Osteoblast (primary cell): Measurements from ENCODE around the gene STX11. TPM values are rescaled to one million over a fixed set of nuclear protein-coding genes. Genes with fewer than 3 reads are reported as not detected.

Source experiments
- DNase-seq: peaks from one replicate; pipeline ENCODE4 v3.0.0; 2011; ENCODE audit warnings: low spot score, mixed read lengths; ENCODE audit not compliant: insufficient read length; ENCODE audit errors: missing footprints
- H2AFZ ChIP-seq: 2 replicates; pipeline ENCODE4 v1.6.0; 2011; ENCODE audit warnings: mild to moderate bottlenecking, low read length
- H3K27ac ChIP-seq: 2 replicates; pipeline ENCODE4 v1.5.1; 2011; ENCODE audit warnings: mild to moderate bottlenecking, low read depth, low read length, moderate library complexity
- H3K27me3 ChIP-seq: 2 replicates; pipeline ENCODE4 v1.6.0; 2012; ENCODE audit warnings: mild to moderate bottlenecking, control low read depth, inconsistent platforms, low read length, moderate library complexity; ENCODE audit not compliant: insufficient read depth
- H3K36me3 ChIP-seq: 2 replicates; pipeline ENCODE4 v1.5.1; 2011; ENCODE audit warnings: mild to moderate bottlenecking, low read length, control low read depth, moderate library complexity; ENCODE audit not compliant: insufficient read depth
- H3K4me1 ChIP-seq: 2 replicates; pipeline ENCODE4 v1.5.1; 2011; ENCODE audit warnings: mild to moderate bottlenecking, low read length, control low read depth, moderate library complexity; ENCODE audit not compliant: insufficient read depth
- H3K4me2 ChIP-seq: 2 replicates; pipeline ENCODE4 v1.6.0; 2011; ENCODE audit warnings: mild to moderate bottlenecking, low read length; ENCODE audit not compliant: insufficient read depth
- H3K4me3 ChIP-seq: fragments of 200-600 bp; sonication (generic); 3 replicates; pipeline ENCODE4 v1.5.1; 2012; ENCODE audit warnings: mild to moderate bottlenecking, low read length, inconsistent platforms; ENCODE audit not compliant: insufficient read depth
- H3K79me2 ChIP-seq: 2 replicates; pipeline ENCODE4 v1.6.0; 2012; ENCODE audit warnings: mild to moderate bottlenecking, low read length, control low read depth, inconsistent platforms; ENCODE audit not compliant: insufficient read depth
- H3K9me3 ChIP-seq: 2 replicates; pipeline ENCODE4 v1.5.1; 2011; ENCODE audit warnings: low read depth, low read length, control low read depth
- H4K20me1 ChIP-seq: 2 replicates; pipeline ENCODE4 v1.6.0; 2012; ENCODE audit warnings: mild to moderate bottlenecking, low read length, control low read depth; ENCODE audit not compliant: insufficient read depth
- total RNA-seq: library from RNA; depleted of rRNA; stranded (reverse); fragments of >200 nt; gene quantifications from 2 replicates; pipeline ENCODE4 v1.2.3, GENCODE V29; 2012
- TF ChIP-seq, protein P1 (sequence below): IDR thresholded peaks from 2 replicates; pipeline ENCODE4 v1.5.1; 2011; ENCODE audit warnings: mild to moderate bottlenecking, low read depth, low read length, moderate library complexity; ENCODE audit errors: extremely low read depth

Gene STX11
- total RNA-seq, 1 donor, result 0.36 TPM

DNA sequence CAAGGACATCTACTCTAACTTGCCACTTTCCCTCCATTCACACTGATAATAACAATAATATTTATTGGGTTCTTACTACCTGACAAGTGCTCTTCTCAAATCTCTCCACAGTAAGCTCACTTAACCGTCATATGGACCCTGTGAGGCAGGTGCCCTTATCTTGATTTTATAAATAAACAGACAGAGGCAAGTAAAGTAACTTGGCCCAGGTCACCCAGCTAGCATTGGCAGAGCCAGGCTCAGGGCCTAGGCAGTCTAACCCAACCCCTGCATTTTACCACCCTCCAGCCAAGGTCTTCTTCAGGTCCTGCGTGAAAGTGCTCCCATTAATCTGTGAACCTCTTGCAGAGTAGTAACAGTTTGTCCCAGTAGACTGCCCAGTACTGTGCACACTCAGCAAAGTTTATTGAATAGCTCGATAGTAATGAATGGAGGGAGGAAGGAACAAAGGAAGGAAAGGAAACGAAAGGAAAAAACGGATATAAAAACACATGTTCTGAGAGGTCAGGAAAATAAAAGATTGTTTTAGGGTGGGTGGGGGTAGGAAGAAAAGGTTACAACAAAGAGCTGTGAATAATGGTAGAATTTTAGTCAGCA is 17.0 kb upstream of the STX11 start:
- Histone ChIP-seq H3K4me2 (no peak overlapping the region), H3K9me3 (no peaks in the 10 kb centered on the region), H3K4me1 (peaks cover 8% of the 10 kb centered on the region), H3K36me3 (no peaks in the 10 kb centered on the region), H3K4me3 (no peak overlapping the region), H2AFZ (no peak overlapping the region), H3K79me2 (no peaks in the 10 kb centered on the region), H3K27ac (no peak overlapping the region), H4K20me1 (no peaks in the 10 kb centered on the region), H3K27me3 (no peaks in the 10 kb centered on the region)
- no peak for DNase-seq
- TF ChIP-seq, protein P1, sequence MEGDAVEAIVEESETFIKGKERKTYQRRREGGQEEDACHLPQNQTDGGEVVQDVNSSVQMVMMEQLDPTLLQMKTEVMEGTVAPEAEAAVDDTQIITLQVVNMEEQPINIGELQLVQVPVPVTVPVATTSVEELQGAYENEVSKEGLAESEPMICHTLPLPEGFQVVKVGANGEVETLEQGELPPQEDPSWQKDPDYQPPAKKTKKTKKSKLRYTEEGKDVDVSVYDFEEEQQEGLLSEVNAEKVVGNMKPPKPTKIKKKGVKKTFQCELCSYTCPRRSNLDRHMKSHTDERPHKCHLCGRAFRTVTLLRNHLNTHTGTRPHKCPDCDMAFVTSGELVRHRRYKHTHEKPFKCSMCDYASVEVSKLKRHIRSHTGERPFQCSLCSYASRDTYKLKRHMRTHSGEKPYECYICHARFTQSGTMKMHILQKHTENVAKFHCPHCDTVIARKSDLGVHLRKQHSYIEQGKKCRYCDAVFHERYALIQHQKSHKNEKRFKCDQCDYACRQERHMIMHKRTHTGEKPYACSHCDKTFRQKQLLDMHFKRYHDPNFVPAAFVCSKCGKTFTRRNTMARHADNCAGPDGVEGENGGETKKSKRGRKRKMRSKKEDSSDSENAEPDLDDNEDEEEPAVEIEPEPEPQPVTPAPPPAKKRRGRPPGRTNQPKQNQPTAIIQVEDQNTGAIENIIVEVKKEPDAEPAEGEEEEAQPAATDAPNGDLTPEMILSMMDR, result no peak

GRCh38 chr6:144134176-144134575 is 16.1 kb upstream of the STX11 start:
- H3K4me2 ChIP-seq, result no peak overlapping the region
- DNase-seq, result no peak
- no peaks in the 10 kb centered on the region for H3K79me2 ChIP-seq
- H3K36me3 ChIP-seq, result no peaks in the 10 kb centered on the region
- no peak overlapping the region for H3K27ac ChIP-seq
- no peaks in the 10 kb centered on the region for H3K27me3 ChIP-seq
- H3K4me1 ChIP-seq, result peaks cover 8% of the 10 kb centered on the region
- no peak overlapping the region for H2AFZ ChIP-seq
- H3K9me3 ChIP-seq, result no peaks in the 10 kb centered on the region
- TF ChIP-seq, protein P1, result no peak
- H4K20me1 ChIP-seq, result no peaks in the 10 kb centered on the region
- no peak overlapping the region for H3K4me3 ChIP-seq

- H3K27ac ChIP-seq, result no peak overlapping the region
- no peaks in the 10 kb centered on the region for H3K79me2 ChIP-seq
- no peak overlapping the region for H2AFZ ChIP-seq
- no peaks in the 10 kb centered on the region for H3K9me3 ChIP-seq
- TF ChIP-seq, protein P1, result no peak
- no peak overlapping the region for H3K4me3 ChIP-seq
- H3K4me2 ChIP-seq, result no peak overlapping the region
- H4K20me1 ChIP-seq, result no peaks in the 10 kb centered on the region
- peaks cover 8% of the 10 kb centered on the region for H3K4me1 ChIP-seq
- DNase-seq, result no peak
- H3K27me3 ChIP-seq, result no peaks in the 10 kb centered on the region
- no peaks in the 10 kb centered on the region for H3K36me3 ChIP-seq
These were observed 15.6 kb upstream of the STX11 start for GRCh38 chr6:144134737-144135136.

GRCh38 chr6:144138542-144138941 is 11.8 kb upstream of the STX11 start:
- Histone ChIP-seq H3K4me2 (no peak overlapping the region), H2AFZ (no peak overlapping the region), H3K27me3 (no peaks in the 10 kb centered on the region), H4K20me1 (no peaks in the 10 kb centered on the region), H3K36me3 (no peaks in the 10 kb centered on the region), H3K79me2 (no peaks in the 10 kb centered on the region), H3K4me3 (no peak overlapping the region), H3K9me3 (no peaks in the 10 kb centered on the region), H3K27ac (no peak overlapping the region), H3K4me1 (no peaks in the 10 kb centered on the region)
- TF ChIP-seq, protein P1, result no peak
- no peak for DNase-seq
